ENCODE data around the gene ZNF525.

Gene ZNF525

GRCh38 chr19:53431399-53432087 lies 66.0 kb downstream of the ZNF525 start, which contains the start of gene ZNF761:
Gene ZNF761, plus strand, starts transcription at chr19:53431984. Its CDS starts 15,285 bp downstream, at chr19:53447269.
- Histone ChIP-seq H3K27ac (replicated peaks) (peak within 1 kb of the TSS; percentile 85), H3K27me3 (ENCODE audit: insufficient read depth, poor library complexity, severe bottlenecking) (no peaks in the 10 kb centered on the region), H3K4me3 (replicated peaks; ENCODE audit: insufficient read depth, low read length) (peak within 1 kb of the TSS; percentile 81)
- peak; percentile 87 to 93 for DNase-seq (ENCODE audit: low read depth in 1 of 2, low spot score in 1 of 2)
- TF ChIP-seq POLR2AphosphoS5 (IDR thresholded peaks at IDR 0.05; ENCODE audit: low read depth) (peak; percentile 83), SPI1 (IDR thresholded peaks at IDR 0.05; ENCODE audit: borderline replicate concordance, low read depth) (no peak), GABPA (IDR thresholded peaks at IDR 0.05; ENCODE audit: low read depth) (no peak), CTCF (IDR thresholded peaks at IDR 0.05; ENCODE audit: insufficient read depth, low read length) (no peak), REST (IDR thresholded peaks at IDR 0.05; ENCODE audit: insufficient replicate concordance, low read depth) (no peak)

GRCh38 chr19:53432088-53432661 lies 66.7 kb downstream of the ZNF525 start:
- TF ChIP-seq CTCF (IDR thresholded peaks at IDR 0.05; ENCODE audit: insufficient read depth, low read length) = no peak
- no peak for TF ChIP-seq REST (IDR thresholded peaks at IDR 0.05; ENCODE audit: insufficient replicate concordance, low read depth)
- no peak for TF ChIP-seq POLR2AphosphoS5 (IDR thresholded peaks at IDR 0.05; ENCODE audit: low read depth)
- TF ChIP-seq SPI1 (IDR thresholded peaks at IDR 0.05; ENCODE audit: borderline replicate concordance, low read depth) = no peak
- no peak for TF ChIP-seq GABPA (IDR thresholded peaks at IDR 0.05; ENCODE audit: low read depth)
- Histone ChIP-seq H3K4me3 (replicated peaks; ENCODE audit: insufficient read depth, low read length) (peak overlapping the region; percentile 81), H3K27ac (replicated peaks) (peak overlapping the region; percentile 85), H3K27me3 (ENCODE audit: insufficient read depth, poor library complexity, severe bottlenecking) (no peaks in the 10 kb centered on the region)
- peak; percentile 19 to 20 for DNase-seq (ENCODE audit: low read depth in 1 of 2, low spot score in 1 of 2)

Data from HL-60 (cell line).